GM19455 (cell line): ENCODE results near the gene MTMR2.
"Not testable (repeated sequence)": the region's sequence is repeated elsewhere in the genome, so short reads cannot be mapped to it uniquely, and the experiment has no call there.

ENCODE experiments used
- ATAC-seq: cut with Tn5 transposase; IDR thresholded peaks from one replicate; pipeline ENCODE4 v1.9.1; 2021; ENCODE audit not compliant: unreplicated experiment

The MTMR2 gene

DNA sequence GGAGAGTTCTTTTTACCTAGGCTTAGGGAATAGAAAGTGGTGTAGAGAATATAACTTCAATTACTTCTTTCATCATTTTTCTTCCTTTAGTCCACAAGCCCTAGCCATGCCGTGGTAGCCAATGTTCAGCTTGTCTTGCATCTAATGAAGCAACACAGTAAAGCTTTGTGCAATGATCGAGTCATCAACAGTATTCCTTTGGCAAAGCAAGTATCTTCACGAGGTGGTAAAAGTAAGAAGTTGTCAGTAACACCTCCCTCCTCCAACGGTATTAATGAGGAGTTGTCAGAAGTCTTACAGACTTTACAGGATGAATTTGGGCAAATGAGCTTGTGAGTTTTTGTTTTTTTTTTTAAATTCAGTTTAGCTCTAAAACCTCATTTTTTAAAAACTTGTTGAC is 96.2 kb downstream of the MTMR2 start:
- no peak for ATAC-seq

GRCh38 chr11:95821640-95822039 is 102.3 kb downstream of the MTMR2 start:
- no peak for ATAC-seq

- no peak for ATAC-seq
Observed at GRCh38 chr11:95816037-95816436, 107.9 kb downstream of the MTMR2 start.

GRCh38 chr11:95811052-95811451 is 112.9 kb downstream of the MTMR2 start:
- ATAC-seq, result not testable (repeated sequence)

- ATAC-seq, result not testable (repeated sequence)
Observed at GRCh38 chr11:95806464-95806863, 117.4 kb downstream of the MTMR2 start.

GRCh38 chr11:95805869-95806268 is 118.0 kb downstream of the MTMR2 start:
- ATAC-seq, result no peak

DNA sequence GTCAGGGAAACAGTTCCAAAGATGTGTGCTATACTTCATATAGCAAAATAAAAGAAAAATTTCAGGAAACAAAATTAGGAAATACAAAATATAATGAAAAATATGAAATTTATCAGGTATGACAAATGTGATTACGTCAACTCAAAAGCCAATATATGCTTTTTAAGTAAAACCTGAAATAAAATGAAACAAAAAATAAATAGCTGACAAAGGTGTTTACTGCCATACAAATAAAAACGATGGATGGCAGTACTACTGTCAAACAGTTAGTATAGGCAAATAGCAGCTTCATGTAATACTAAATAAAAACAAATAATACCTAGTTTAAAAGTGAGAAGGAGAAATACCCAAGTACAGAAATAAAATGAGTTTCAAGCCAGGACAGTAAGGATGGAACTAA is 119.9 kb downstream of the MTMR2 start:
- no peak for ATAC-seq

DNA sequence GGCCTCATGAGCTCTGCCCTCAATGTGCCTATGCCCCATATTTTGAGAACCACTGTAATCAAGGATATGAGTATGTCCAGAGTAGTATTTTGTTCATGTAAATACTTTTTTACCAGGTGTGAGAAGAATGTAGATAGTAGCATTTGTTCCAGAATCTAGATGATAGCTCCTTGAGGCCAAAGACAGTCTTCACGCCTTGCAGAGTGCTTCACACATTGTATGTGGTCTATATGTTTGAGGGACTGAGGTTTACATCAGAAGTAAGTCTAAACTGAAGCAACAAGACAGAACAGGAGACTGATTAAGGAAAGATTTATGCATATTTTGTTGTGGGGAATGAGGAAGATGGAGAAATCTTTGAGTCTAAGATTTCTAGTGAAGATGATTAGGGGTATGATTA is 121.1 kb downstream of the MTMR2 start:
- no peak for ATAC-seq

- ATAC-seq, result no peak
Observed at GRCh38 chr11:95800438-95800837, 123.5 kb downstream of the MTMR2 start.

DNA sequence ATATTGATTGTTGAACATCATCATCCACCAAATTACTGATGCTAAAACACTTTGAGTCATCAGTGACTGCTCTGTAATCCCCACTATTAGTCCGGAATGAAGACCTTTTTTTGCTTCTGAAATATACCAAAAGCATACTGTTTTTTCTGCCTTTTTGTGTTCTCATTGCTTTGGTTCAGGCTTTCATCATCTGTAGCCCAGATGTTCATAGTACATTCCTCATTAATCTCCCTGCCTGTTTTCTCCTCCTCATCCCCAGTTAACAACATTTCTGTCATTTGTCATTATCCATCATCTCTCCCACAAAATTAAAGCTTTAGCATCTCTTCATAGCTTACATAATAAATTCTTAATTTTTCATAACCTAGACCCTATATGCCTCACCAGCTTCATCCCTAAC is 124.4 kb downstream of the MTMR2 start:
- ATAC-seq, result no peak

GRCh38 chr11:95796501-95796900 is 127.4 kb downstream of the MTMR2 start:
- ATAC-seq, result no peak

GRCh38 chr11:95795627-95796295 is 128.1 kb downstream of the MTMR2 start:
- no peak for ATAC-seq

DNA sequence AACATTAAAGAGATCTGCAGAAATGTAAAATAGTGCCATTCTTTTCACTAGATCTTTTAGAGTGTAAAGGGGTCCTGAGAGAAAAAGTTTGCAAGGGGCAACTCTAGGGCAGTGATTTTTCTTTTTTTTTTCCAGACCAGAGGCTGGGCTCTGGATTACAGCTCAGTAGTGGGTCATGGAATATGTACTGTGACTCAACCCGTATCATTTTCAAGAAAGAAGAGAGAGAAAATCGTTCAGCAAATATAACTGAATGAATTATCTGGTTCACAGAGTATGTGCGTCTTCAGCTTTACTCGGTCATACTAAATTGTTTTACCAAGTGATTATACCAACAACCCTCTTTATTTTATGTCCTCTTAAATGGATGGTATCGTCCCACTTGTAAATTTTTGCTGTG is 129.8 kb downstream of the MTMR2 start:
- no peak for ATAC-seq

DNA sequence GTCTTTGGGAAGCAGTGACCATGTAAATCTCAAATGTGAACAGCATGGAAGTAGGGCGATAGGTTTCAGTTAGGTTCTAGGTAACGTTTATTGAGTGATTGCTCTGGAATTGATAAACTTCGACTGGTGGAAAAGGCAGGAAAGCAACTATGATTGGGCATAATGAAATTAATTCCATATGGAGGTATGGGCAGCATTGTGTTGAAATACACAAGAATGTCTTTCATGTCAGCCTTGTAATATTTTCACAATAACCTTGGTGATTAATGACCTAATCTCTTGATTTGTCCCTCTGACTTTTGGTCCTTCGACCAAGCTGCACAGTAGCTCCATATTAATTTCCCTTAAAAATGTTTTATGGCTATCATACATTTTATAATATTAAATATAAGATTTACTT is 130.8 kb downstream of the MTMR2 start:
- ATAC-seq, result no peak

DNA sequence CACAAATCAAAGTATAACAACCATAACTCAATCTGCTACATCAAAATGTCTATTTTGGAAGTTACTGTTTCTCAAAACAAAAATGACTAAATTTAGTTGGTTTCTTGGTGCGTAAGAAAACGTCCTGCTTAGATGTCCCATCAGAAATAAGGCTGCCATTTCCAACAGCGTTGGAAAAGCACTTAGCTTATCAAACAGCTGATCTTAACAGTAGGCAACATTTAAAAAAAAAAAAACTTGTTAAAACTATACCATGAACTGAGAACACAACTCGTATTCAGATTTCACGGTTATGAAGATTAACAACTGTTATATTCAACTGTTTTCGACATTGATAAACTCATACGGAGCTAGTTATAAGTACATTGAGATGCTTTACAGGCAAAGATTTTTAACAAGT is 131.2 kb downstream of the MTMR2 start:
- no peak for ATAC-seq

GRCh38 chr11:95792200-95792599 is 131.7 kb downstream of the MTMR2 start:
- no peak for ATAC-seq

GRCh38 chr11:95791709-95792033 is 132.2 kb downstream of the MTMR2 start:
- ATAC-seq, result no peak

- ATAC-seq, result peak; percentile 15
Observed at GRCh38 chr11:95790933-95791708, 132.8 kb downstream of the MTMR2 start.

DNA sequence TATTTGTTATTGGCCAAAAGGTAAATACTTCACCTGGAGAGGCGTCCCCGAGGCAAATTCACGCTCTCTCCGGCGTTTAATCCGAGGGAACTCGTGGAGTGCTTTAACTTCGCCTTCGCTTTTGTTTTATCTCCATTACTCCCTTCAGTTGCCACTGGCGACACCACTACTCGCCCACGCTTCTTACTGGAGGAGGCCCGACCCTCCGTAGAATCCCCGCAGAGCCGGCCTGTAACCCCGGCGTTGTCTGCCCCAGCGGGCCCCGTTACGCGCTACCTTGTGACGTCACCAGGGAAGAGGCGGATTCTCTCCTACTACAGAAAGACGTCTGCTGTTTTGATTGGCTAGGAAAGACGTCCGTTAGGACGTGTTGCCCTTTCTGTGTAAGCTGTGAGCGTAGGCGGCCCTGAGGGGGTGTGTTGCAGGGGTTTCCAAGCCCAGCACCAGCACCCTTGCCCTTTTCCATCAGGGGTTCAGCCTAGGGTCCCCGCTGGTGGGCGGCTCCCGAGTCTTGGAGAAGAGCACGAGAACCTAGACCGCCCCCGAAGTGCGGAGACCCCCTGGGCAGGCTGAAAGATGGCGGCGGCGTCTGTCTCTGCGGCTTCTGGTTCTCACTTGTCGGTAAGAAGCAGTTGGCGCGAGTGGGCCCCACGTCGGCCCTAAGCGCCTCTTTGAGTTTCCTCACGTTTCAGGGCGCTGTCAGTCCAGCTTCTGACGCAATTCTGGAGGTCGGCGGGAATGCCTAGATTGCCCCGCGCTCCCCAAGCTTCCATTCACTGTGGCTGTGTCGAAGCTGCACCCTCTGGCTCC is 133.6 kb downstream of the MTMR2 start, which contains the start of gene CEP57:
Gene CEP57, plus strand, starts transcription at position 376 of the 810 bp plus-strand sequence. Its CDS starts 201 bp downstream, at position 577.
- peak; percentile 65 for ATAC-seq

DNA sequence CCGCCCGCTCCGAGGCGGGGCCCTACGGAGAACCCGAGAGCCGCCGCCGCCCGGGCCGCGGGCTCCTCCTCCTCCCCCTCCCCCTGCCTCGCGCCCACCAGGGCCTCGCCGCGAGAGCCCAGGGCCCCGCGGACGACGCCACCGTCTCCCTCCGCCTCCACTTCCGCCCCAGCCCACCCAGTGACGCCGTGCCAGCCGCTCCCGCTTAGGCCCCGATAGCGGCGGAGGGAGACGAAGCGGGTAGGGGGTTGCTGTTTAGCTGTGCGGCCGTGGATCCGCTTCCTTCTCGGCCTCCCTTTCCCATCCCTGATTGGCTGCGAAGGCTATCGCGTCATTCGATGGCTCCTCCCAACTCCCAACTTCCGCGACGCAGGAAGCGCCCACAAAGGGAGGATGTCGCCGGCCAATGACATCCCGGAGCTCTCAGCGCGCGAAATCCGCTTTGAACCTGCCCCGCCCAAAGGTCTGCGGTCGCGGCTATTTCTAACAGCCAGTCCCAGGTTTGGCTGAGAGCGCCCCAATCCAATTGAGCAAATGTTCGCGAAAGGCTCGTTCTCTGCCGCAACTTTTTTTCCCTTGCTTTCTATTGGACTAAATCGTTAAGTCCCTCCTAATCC is 134.3 kb downstream of the MTMR2 start, which contains the start of gene FAM76B:
Gene FAM76B, minus strand, starts transcription at position 277 of the 617 bp plus-strand sequence. CDS start 304 bp downstream, outside the sequence.
- ATAC-seq, result peak; percentile 69

- ATAC-seq, result no peak
Observed at GRCh38 chr11:95788921-95789505, 134.9 kb downstream of the MTMR2 start.
